Nephron (organoid): ENCODE results near the gene PLSCR5.

Experiments used
- H3K27ac Mint-ChIP-seq, 3 experiments: 2 replicates each; pipeline ENCODE4 v1.8.0; 2020; ENCODE audit warnings: mixed read lengths in 3 of 3, mild to moderate bottlenecking in 2 of 3, moderate library complexity in 1 of 3
- H3K27me3 Mint-ChIP-seq: 2 replicates; pipeline ENCODE4 v1.8.0; 2021; ENCODE audit warnings: low read depth, mild to moderate bottlenecking, moderate library complexity, mixed read lengths
- H3K36me3 Mint-ChIP-seq: 2 replicates; pipeline ENCODE4 v1.8.0; 2020; ENCODE audit warnings: low read depth, mixed read lengths
- H3K4me1 Mint-ChIP-seq: 2 replicates; pipeline ENCODE4 v1.8.0; 2020; ENCODE audit warnings: mixed read lengths
- H3K4me3 Mint-ChIP-seq, 3 experiments: 2 replicates each; pipeline ENCODE4 v1.8.0; 2020; ENCODE audit warnings: mild to moderate bottlenecking in 3 of 3, mixed read lengths in 3 of 3, moderate library complexity in 2 of 3
- H3K9me3 Mint-ChIP-seq: 2 replicates; pipeline ENCODE4 v1.8.0; 2020; ENCODE audit warnings: mixed read lengths
- TF ChIP-seq, protein P1 (sequence below), 3 experiments: fragments of 200-600 bp; sonication (generic); IDR thresholded peaks; one replicate each; pipeline ENCODE4 v1.5.0; 2021; ENCODE audit warnings: antibody characterized with exemption in 3 of 3; ENCODE audit not compliant: unreplicated experiment in 3 of 3

PLSCR5 gene

DNA sequence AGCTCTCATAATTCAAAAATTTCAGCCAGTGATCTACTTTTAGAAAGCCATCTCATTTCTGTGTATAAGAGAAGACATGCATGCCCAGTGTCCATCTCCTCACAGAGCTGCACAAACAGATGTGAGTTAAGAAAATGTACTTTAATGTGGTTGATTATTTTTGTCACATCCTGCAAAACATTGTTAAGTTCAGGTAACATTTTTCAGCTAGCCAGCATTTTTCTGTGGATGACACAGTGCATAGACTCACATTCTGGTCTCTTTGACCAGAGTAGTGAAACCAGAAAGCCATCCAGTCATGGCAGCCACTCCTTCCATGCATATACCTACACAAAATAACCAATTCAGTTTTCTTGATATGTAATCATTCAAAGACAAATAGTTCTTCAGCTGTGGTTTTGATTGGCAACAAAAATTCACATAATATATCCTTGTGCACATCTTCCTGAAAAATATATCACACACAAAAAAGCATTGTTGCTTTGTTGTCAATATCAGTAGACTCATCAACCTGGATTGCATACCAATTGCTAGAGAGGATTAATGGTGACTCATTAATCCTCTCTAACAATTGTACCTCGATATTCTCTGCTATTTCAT lies 58.7 kb downstream of the PLSCR5 start:
- peak overlapping the region; percentile 34 to 64 (median 50) for H3K4me3 Mint-ChIP-seq
- TF ChIP-seq, protein P1, sequence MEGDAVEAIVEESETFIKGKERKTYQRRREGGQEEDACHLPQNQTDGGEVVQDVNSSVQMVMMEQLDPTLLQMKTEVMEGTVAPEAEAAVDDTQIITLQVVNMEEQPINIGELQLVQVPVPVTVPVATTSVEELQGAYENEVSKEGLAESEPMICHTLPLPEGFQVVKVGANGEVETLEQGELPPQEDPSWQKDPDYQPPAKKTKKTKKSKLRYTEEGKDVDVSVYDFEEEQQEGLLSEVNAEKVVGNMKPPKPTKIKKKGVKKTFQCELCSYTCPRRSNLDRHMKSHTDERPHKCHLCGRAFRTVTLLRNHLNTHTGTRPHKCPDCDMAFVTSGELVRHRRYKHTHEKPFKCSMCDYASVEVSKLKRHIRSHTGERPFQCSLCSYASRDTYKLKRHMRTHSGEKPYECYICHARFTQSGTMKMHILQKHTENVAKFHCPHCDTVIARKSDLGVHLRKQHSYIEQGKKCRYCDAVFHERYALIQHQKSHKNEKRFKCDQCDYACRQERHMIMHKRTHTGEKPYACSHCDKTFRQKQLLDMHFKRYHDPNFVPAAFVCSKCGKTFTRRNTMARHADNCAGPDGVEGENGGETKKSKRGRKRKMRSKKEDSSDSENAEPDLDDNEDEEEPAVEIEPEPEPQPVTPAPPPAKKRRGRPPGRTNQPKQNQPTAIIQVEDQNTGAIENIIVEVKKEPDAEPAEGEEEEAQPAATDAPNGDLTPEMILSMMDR (IDR thresholded peaks at IDR 0.05; ENCODE audit: unreplicated experiment in 3 of 3) = no peak
- peak overlapping the region in 1 of 3 experiments; percentile 51 for H3K27ac Mint-ChIP-seq
- H3K36me3 Mint-ChIP-seq = no peaks in the 10 kb centered on the region
- H3K27me3 Mint-ChIP-seq = no peaks in the 10 kb centered on the region
- H3K9me3 Mint-ChIP-seq = no peaks in the 10 kb centered on the region
- peaks cover 20% of the 10 kb centered on the region for H3K4me1 Mint-ChIP-seq

DNA sequence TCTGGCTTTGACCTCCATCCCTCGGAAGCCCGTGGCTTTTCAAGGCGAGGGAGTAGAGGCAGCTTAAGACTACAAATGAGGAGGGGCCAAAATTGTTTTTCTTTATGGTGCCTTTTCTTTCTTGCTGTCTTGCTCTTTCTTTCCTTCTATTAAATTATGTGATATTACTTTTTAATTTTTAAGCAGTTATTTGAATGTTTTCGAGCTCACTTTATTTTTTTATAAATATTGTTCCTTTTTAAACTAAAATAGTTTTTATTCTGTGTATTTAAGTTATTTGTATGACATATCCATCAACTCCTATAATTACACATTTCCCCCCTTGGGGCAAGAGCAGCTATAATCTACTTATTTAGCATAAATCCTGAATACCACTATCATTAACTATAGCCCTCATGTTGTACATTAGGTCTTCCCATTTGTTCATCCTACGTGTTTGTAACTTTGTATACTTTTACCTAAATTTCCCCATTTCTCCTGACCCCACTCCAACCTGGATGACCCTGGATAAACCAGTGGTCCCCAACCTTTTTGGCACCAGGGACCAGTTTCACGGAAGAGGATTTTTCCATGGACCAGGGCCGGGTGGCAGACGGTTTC lies 60.1 kb downstream of the PLSCR5 start:
- Mint-ChIP-seq H3K27me3 (no peaks in the 10 kb centered on the region), H3K9me3 (no peaks in the 10 kb centered on the region), H3K36me3 (no peaks in the 10 kb centered on the region), H3K4me3 (peak overlapping the region; percentile 96 to 99 (median 99)), H3K4me1 (peaks cover 29% of the 10 kb centered on the region), H3K27ac (peak overlapping the region; percentile 94 to 99 (median 97))
- TF ChIP-seq, protein P1 (IDR thresholded peaks at IDR 0.05; ENCODE audit: unreplicated experiment in 3 of 3) = no peak

DNA sequence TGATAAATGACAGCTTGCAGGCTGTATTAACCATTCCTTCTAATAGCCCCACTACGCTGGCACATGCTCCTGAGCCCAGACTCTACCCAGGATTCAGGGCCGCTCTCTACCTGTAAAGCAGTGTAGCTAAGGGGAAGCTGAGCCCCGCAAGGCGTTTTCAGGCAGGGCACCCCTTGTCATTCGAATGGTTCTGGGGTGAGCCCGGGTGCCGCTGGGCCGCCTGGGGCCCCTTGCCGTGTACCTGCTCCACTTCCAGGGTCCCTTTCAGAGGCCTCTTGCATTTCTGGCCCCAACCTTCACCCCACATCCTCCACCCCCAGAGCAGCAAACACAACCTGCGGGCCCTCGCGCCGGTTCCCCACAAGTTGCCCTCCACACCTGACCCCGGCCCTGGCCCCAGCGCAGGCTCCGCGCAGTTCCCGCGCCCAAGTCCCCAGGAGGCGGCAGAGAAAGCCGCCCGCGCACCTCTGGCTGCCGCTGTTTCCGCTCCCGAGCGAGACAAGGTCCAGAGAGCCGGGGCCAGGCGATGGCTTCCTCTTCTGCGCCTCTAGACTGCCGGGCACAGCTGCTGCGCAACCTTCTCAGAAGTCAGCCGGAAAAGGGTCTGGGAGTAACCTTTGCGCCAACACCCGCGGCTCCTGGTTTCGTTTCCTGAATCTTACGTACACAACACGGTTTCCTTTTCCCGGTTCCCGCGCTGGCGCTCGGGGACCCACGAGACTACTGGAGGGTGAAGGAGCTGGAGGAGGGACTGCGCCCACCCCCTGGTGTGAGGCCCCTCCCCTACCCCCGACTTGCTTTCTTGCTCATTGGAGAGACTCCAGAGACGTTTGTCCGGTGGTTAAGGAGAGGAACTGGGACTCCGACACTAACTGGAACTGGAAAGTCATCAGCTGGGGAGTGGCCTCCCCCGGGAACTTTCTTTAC lies 60.9 kb downstream of the PLSCR5 start, which contains the start of gene PLSCR1:
TSS of gene PLSCR1 (minus strand) at position 606 of the 927 bp plus-strand sequence. CDS start 8,055 bp downstream, outside the sequence.
- Mint-ChIP-seq H3K4me3 (peak within 1 kb of the TSS; percentile 96 to 99 (median 99)), H3K27ac (peak within 1 kb of the TSS; percentile 94 to 99 (median 97)), H3K9me3 (no peaks in the 10 kb centered on the region), H3K27me3 (no peaks in the 10 kb centered on the region), H3K4me1 (peaks cover 29% of the 10 kb centered on the region), H3K36me3 (peaks cover 2% of the 10 kb centered on the region)
- TF ChIP-seq, protein P1 (IDR thresholded peaks at IDR 0.05; ENCODE audit: unreplicated experiment in 3 of 3) = no peak

DNA sequence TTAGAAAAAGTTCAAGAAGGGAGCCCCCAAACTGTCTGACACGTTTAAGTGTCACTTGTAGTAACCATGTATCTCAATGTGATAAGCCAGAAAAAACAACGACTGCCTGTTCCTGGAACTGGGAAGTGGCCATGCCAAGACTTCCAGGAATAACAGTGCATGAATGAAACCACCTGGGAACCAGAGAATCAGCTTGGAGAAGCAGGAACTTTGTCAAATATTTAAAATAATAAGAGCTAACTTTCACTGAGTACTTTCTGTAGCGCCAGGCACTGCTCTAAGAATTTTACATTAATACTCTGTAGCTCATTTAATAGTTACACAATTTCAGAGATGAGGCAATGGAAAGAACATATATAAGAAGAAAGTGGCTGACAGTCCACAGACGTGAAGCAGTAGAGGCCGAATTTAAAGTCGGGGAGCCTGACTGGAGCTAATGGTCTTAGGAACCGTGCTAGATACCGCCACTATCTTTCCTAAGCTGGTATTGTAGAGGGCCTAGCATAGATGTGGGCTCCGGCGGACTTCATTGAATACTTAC lies 61.6 kb downstream of the PLSCR5 start:
- peaks cover 29% of the 10 kb centered on the region for H3K4me1 Mint-ChIP-seq
- TF ChIP-seq, protein P1 (IDR thresholded peaks at IDR 0.05; ENCODE audit: unreplicated experiment in 3 of 3) = no peak
- peak overlapping the region; percentile 96 to 99 (median 99) for H3K4me3 Mint-ChIP-seq
- H3K27me3 Mint-ChIP-seq = no peaks in the 10 kb centered on the region
- peak overlapping the region; percentile 94 to 99 (median 97) for H3K27ac Mint-ChIP-seq
- H3K36me3 Mint-ChIP-seq = peaks cover 5% of the 10 kb centered on the region
- no peaks in the 10 kb centered on the region for H3K9me3 Mint-ChIP-seq

DNA sequence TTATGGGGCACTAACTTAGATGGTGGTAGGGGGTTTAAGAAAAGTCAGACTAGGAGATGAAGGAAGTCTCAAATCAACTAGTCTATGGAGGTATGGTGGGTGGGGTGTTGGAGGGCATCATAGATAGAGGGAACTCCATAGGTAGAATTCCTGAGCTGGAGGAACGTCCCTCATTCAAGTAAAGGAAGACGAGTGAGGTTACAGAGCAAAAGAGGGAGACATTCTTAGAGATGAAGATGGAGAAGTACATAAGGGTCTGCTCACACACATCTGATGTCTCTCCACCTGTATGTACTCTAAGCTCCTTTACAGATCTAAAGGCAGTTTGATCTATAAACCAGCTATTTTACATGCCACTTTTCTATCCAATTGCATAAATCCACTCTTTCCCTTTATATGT lies 62.2 kb downstream of the PLSCR5 start:
- peaks cover 29% of the 10 kb centered on the region for H3K4me1 Mint-ChIP-seq
- peak overlapping the region; percentile 94 to 99 (median 97) for H3K27ac Mint-ChIP-seq
- H3K4me3 Mint-ChIP-seq = peak overlapping the region; percentile 96 to 99 (median 99)
- no peaks in the 10 kb centered on the region for H3K9me3 Mint-ChIP-seq
- H3K36me3 Mint-ChIP-seq = peaks cover 5% of the 10 kb centered on the region
- TF ChIP-seq, protein P1 (IDR thresholded peaks at IDR 0.05; ENCODE audit: unreplicated experiment in 3 of 3) = no peak
- H3K27me3 Mint-ChIP-seq = no peaks in the 10 kb centered on the region
